ENCODE measurements around the gene SIPA1L3.

The SIPA1L3 gene

GRCh38 chr19:38017401-38018151 is 110.6 kb downstream of the SIPA1L3 start:
- no peak for DNase-seq (ENCODE audit: low read depth)
- TF ChIP-seq CTCF (conservative IDR thresholded peaks at IDR 0.05; ENCODE audit: low read depth, low read length), result no peak
- H3K4me3 ChIP-seq (ENCODE audit: low read depth, low read length), result no peak overlapping the region

GRCh38 chr19:38018694-38019395 is 111.8 kb downstream of the SIPA1L3 start:
- no peak for TF ChIP-seq CTCF (conservative IDR thresholded peaks at IDR 0.05; ENCODE audit: low read depth, low read length)
- no peak overlapping the region for H3K4me3 ChIP-seq (ENCODE audit: low read depth, low read length)
- no peak for DNase-seq (ENCODE audit: low read depth)

GRCh38 chr19:38019396-38019724 is 112.4 kb downstream of the SIPA1L3 start:
- DNase-seq (ENCODE audit: low read depth), result no peak
- no peak overlapping the region for H3K4me3 ChIP-seq (ENCODE audit: low read depth, low read length)
- no peak for TF ChIP-seq CTCF (conservative IDR thresholded peaks at IDR 0.05; ENCODE audit: low read depth, low read length)

- H3K4me3 ChIP-seq (ENCODE audit: low read depth, low read length), result no peak overlapping the region
- DNase-seq (ENCODE audit: low read depth), result no peak
- no peak for TF ChIP-seq CTCF (conservative IDR thresholded peaks at IDR 0.05; ENCODE audit: low read depth, low read length)
Observed at GRCh38 chr19:38020311-38020710, 113.3 kb downstream of the SIPA1L3 start.

- H3K4me3 ChIP-seq (ENCODE audit: low read depth, low read length), result no peak overlapping the region
- no peak for DNase-seq (ENCODE audit: low read depth)
- TF ChIP-seq CTCF (conservative IDR thresholded peaks at IDR 0.05; ENCODE audit: low read depth, low read length), result no peak
Observed at GRCh38 chr19:38021352-38021751, 114.3 kb downstream of the SIPA1L3 start.

GRCh38 chr19:38022791-38023670 is 116.0 kb downstream of the SIPA1L3 start:
- peak; percentile 46 for DNase-seq (ENCODE audit: low read depth)
- no peak overlapping the region for H3K4me3 ChIP-seq (ENCODE audit: low read depth, low read length)
- TF ChIP-seq CTCF (conservative IDR thresholded peaks at IDR 0.05; ENCODE audit: low read depth, low read length), result no peak

All from choroid plexus epithelial cell (primary cell).